Omental fat pad (tissue), 4 donors: Measurements from ENCODE around the gene ENO1. TPM values are rescaled to one million over a fixed set of nuclear protein-coding genes. Genes with fewer than 3 reads are reported as not detected.
A peak's percentile ranks its signal among the peaks of the same experiment; 100 is the strongest.
"Not testable (repeated sequence)": the region's sequence is repeated elsewhere in the genome, so short reads cannot be mapped to it uniquely, and the experiment has no call there.

Experiments used
- ATAC-seq: fragments of 150-250 bp; one replicate; pipeline ENCODE4 v1.9.1; 2016; ENCODE audit warnings: mild to moderate bottlenecking, moderate library complexity; ENCODE audit not compliant: low FRiP score
- DNase-seq: peaks from one replicate; pipeline ENCODE4 v3.0.0-alpha.2; 2019; ENCODE audit warnings: low spot score
- CTCF ChIP-seq, 3 donors: fragments of 450-650 bp; IDR thresholded peaks; one replicate each; pipeline ENCODE4 v1.5.1; 2016 to 2017; ENCODE audit warnings: antibody characterized with exemption in 3 of 3, mild to moderate bottlenecking in 3 of 3, moderate library complexity in 2 of 3
- total RNA-seq, 4 donors: library from RNA; depleted of rRNA; stranded (reverse); fragments of >200 nt; gene quantifications; one replicate each; pipeline ENCODE4 v1.1.0, GENCODE V29; 2016

ENO1 gene
- total RNA-seq, 4 donors from 2014 or later, result 322 to 1,205 (median 623) TPM

GRCh38 chr1:8905582-8906191 is 27.2 kb upstream of the ENO1 start:
- no peak for TF ChIP-seq CTCF (IDR thresholded peaks at IDR 0.05)
- no peak for DNase-seq
- no peak for ATAC-seq

- TF ChIP-seq CTCF (IDR thresholded peaks at IDR 0.05), result no peak
- ATAC-seq (peak; percentile 71), DNase-seq (peak; percentile 46)
These were observed 25.6 kb upstream of the ENO1 start for GRCh38 chr1:8903908-8904650.

GRCh38 chr1:8903410-8903809 is 24.9 kb upstream of the ENO1 start:
- ATAC-seq, result peak; percentile 1
- no peak for TF ChIP-seq CTCF (IDR thresholded peaks at IDR 0.05)
- no peak for DNase-seq

GRCh38 chr1:8902765-8903164 is 24.3 kb upstream of the ENO1 start:
- no peak for TF ChIP-seq CTCF (IDR thresholded peaks at IDR 0.05)
- DNase-seq, result no peak
- no peak for ATAC-seq

GRCh38 chr1:8900684-8901083 is 22.2 kb upstream of the ENO1 start:
- DNase-seq, ATAC-seq: not testable (repeated sequence)

GRCh38 chr1:8899046-8899445 is 20.6 kb upstream of the ENO1 start:
- ATAC-seq (no peak), DNase-seq (no peak)
- no peak for TF ChIP-seq CTCF (IDR thresholded peaks at IDR 0.05)

- not testable (repeated sequence) for ATAC-seq
These were observed 19.9 kb upstream of the ENO1 start for GRCh38 chr1:8898418-8898817.

GRCh38 chr1:8897505-8897904 is 19.0 kb upstream of the ENO1 start:
- not testable (repeated sequence) for ATAC-seq, DNase-seq

More at GRCh38 chr1:8898418-8898817, 19.9 kb upstream of the ENO1 start:
- not testable (repeated sequence) for DNase-seq

GRCh38 chr1:8896775-8897174 is 18.3 kb upstream of the ENO1 start:
- not testable (repeated sequence) for ATAC-seq, DNase-seq
